CD1c-positive myeloid dendritic cell (primary cell): ENCODE measurements around the gene SPRR2A.
"Not testable (repeated sequence)": the region's sequence is repeated elsewhere in the genome, so short reads cannot be mapped to it uniquely, and the experiment has no call there.

Experiments
- DNase-seq: peaks from one replicate; pipeline ENCODE4 v3.0.0-alpha.2; 2016; ENCODE audit errors: extremely low spot score

Gene SPRR2A

GRCh38 chr1:153057375-153057774 lies at the start of gene SPRR2A:
TSS of gene SPRR2A (minus strand) at chr1:153057512. CDS start at chr1:153056735, 777 bp downstream.
- DNase-seq = no peak

- no peak for DNase-seq
Measured at GRCh38 chr1:153100245-153100644, 42.9 kb upstream of the SPRR2A start.

DNA sequence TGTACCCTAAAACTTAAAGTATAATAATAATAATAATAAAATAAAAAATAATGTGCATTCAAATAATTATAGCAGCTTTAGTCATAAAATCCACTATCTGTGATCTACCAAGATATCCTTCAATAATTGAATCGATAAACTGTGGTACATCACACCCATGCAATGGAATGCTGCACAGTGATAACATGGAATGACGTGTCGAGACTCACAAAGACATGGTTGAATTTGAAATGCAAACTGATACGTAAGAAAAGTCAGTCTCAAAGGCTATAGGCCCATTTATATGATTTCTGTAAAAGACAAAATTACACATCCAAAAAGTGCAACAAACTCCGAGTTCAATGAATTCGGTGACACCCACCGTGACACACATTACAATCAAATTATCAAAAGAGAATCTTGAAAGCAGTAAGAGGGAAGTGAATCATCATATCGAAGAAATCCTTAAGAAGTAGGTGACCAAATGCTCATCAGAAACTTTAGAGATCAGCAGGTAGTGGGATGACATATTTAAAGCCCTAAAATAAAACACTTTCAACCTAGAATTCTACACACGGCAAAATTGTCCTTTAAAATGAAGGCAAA lies 42.2 kb upstream of the SPRR2A start:
- no peak for DNase-seq

- DNase-seq = no peak
Measured at GRCh38 chr1:153095764-153096163, 38.5 kb upstream of the SPRR2A start.

- no peak for DNase-seq
Measured at GRCh38 chr1:153094426-153094825, 37.1 kb upstream of the SPRR2A start, which contains the start of gene SPRR2E. TSS of gene SPRR2E (minus strand) at chr1:153094526. CDS start at chr1:153093751, 775 bp downstream.

DNA sequence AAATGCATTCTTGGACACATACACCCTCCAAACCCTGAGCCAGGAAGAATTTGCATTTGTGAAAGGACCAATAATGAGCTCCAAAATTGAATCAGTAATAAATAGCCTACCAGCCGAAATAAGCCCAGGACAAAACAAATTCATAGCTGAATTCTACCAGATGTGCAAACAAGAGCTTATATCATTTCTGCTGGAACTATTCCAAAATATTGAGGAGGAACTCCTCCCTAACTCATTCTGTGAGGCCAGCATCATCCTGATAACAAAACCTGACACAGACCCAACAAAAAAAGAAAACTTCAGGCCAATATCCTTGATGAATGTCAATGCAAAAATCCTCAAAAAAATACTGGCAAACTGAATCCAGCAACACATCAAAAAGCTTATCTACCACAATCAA lies 30.3 kb upstream of the SPRR2A start:
- DNase-seq = no peak

- no peak for DNase-seq
Measured at GRCh38 chr1:153081736-153082135, 24.4 kb upstream of the SPRR2A start.

DNA sequence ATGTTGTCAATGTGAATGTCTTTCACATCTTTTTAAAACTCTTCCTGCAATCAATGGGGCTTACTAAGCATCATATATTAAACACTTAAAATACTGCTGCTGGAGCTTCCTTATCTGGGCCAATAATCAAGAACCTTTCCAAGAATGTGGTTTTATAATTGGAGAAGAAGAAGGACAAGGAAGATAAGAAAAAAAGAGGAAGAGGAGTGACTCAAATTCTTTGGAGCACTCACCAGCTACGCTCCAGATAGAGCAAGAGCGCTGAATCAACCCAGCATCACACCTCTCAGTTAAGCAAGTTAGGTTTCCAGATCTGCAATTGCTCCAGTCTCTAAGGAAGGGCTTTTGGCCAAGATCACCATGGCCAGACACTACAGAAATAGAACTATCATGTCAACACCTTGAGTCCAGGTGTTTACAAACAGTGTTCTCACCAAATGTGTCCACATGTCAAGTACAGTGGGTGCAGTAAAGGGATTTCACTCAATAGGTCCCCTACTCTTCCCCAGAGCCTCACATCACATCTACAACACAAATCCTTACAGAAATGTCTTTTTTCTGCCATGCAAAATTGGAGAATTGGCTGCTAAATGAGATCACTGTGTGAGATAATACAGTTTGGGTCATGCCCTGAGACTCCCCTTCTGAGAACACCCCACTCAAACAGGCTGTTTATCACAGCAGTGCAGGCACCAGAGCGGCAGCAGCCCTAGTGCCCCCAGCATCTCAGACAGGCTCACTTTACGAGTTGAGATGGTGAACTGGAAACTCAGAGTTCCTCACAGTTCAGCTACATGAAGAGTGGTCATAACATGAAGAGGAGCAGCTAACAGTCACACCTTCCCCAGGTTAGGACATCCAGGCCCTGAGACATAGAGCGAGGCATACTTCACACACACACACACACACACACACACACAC lies 15.8 kb upstream of the SPRR2A start:
- no peak for DNase-seq

DNA sequence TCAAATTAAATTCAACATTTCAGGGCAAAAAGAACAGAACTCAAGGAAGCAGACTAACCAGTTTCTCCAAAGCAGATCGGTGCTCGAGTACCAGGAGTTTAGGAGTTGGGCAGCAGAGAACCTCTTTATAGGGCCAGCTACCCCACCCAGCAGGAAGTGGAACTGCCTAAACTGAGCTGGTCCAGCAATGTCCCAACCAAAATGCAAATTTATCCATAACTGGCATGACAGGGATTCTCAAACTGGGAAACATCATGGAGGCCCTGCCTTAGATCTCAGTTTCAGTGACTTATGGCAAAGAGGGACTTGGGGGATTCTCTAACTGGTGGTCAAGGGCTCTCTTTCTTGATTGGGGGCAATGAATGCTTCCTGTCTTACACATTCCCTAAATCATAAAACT lies 14.2 kb upstream of the SPRR2A start, which contains the start of gene SPRR2B:
Gene SPRR2B, minus strand, starts transcription at position 101 of the 400 bp plus-strand sequence. CDS start 772 bp downstream, outside the sequence.
- no peak for DNase-seq

GRCh38 chr1:153070243-153070642 lies 12.9 kb upstream of the SPRR2A start:
- DNase-seq = no peak

- DNase-seq = no peak
Measured at GRCh38 chr1:153058826-153059784, 1.8 kb upstream of the SPRR2A start.

DNA sequence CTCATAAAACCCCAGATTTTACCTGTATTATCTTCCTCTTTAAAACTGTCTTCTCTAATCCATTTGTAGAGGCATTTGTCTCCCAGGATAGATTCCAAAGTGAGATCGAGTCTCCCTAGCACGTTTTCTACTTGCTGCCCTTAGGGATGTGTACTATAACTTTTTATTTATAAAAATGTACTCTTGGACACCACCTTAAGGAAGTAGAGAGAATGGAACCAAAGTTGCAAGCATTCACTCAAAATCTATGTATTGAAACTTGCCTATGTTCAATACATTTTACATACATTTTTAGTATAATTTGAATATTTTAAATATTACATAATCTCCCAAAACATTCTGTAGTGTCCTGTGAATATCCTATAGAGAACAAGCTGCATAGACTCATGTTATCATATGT lies 842 bp upstream of the SPRR2A start:
- DNase-seq = no peak

DNA sequence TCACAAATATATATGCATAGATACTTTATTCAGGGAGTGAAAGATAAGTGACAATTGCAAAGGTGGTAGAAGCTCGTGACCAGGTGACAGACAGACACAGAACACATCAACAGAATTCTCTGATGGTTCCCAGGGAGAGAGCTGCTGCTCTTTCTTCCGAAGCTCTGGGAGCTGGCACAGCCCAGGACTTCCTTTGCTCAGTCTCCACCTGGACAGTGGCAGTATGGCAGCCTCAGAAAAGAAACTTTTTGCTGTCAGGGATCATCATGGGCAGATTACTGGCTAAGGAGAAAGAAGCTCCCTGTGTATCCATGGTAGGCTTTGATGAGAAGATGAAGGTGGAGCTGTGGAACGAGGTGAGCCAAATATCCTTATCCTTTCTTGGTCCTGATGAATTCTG lies 1.2 kb downstream of the SPRR2A start:
- not testable (repeated sequence) for DNase-seq

DNA sequence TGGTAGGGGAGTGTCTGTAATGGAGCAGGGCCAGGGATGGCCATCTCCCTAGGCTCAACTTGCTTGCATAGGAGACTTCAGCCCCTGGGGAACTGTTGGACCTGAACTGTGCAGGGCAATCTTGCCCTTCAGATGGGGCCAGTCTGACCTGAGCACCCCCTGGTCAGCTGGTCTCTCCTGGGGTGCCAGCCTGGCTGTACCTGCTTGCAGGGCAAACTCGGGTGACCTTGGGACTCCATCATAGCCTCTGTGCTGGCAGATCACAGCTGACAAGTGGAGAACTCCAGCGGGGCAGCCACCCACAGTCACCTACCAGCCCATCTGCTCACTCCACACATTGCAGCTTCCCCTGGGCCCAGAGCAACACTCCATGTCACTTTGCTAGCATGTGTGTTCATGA lies 8.1 kb downstream of the SPRR2A start:
- DNase-seq = no peak

DNA sequence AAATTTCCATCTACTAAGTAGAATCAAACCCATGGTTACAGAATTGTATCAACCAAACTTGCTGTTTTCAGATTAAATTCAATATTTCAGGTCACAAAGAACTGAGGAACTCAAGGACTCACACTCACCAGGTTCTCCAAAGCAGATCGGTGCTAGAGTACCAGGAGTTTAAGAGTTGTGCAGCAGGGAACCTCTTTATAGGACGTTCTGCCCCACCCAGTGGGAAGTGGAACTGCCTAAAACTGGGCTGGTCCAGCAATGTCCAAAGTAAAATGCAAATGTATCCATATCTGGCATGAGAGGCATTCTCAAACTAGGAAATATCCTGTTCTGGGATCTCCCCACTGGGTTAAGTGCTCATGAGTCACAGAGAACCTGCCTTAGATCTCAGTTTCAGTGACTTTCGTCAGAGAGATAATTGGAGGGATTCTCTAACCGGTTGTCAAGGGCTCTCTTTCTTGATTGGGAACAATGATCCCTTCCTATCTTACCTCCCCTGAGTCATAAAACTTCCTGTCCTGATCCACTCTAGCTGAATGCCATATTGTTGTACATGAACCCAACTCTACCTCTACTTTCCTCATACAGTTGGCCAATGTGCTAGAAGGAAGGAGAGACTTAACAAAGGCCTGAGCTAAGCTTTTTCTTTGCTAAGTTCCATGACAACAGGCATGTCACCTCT lies 16.2 kb downstream of the SPRR2A start, which contains the start of gene SPRR2D:
Gene SPRR2D, minus strand, starts transcription at position 171 of the 682 bp plus-strand sequence. CDS start 774 bp downstream, outside the sequence.
- DNase-seq = no peak

DNA sequence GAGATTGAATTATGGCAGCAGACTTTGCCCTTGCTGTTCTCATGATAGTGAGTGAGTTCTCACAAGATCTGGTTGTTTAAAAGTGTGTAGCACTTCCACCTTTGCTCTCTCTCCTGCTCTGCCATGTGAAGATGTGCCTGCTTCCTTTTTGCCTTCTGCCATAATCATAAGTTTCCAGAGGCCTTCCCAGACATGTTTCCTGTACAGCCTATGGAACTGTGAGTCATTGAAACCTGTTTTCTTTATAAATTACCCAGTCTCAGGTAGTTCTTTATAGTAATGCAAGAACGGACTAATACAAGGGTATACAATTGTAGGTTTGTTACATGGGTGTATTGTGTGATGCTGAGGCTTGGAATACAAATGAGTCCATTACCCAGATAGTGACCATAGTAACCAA lies 22.1 kb downstream of the SPRR2A start:
- no peak for DNase-seq

- no peak for DNase-seq
Measured at GRCh38 chr1:153032677-153033308, 24.5 kb downstream of the SPRR2A start.

GRCh38 chr1:153032073-153032472 lies 25.2 kb downstream of the SPRR2A start:
- no peak for DNase-seq

DNA sequence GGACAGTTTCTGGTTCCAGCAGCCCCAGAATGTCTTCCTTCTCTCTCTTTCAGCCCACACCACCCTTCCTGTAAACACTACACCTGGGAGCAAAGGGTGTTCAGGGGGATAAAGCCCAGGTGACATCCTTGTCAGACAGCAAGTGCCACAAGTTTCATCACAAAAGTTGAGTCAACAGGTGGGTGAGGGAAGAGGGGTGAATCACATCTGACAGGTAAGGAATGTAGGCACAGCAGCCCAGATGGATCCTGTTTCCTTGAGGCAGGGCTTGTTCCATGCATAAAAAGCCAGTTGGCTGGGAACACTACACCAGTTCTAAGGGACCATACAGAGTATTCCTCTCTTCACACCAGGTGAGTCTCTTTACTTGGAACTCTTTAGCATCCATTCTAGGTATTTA lies 26.4 kb downstream of the SPRR2A start, which contains the start of gene SPRR1B:
Gene SPRR1B, plus strand, starts transcription at position 309 of the 400 bp plus-strand sequence. CDS start 1,143 bp downstream, outside the sequence.
- DNase-seq = no peak

- no peak for DNase-seq
Measured at GRCh38 chr1:153028766-153029165, 28.5 kb downstream of the SPRR2A start.
